Natural killer cell (primary cell): ENCODE measurements around the gene TNNT3. TPM values are rescaled to one million over a fixed set of nuclear protein-coding genes. Genes with fewer than 3 reads are reported as not detected.

Experiments
- ATAC-seq, 3 donors: fragments of 150-1000 bp in 2 of 3; fragments of 200-7000 bp in 1 of 3; cut with Tn5 transposase; 1 replicate in 1 of 3; 2 replicates in 2 of 3; pipeline ENCODE4 v1.10.0; 2021; ENCODE audit warnings: mild to moderate bottlenecking in 2 of 3, moderate library complexity in 2 of 3
- DNase-seq, 2 donors: peaks; one replicate each; pipeline versions ENCODE4 v3.0.0 to v3.0.0-alpha.2; 2013 to 2021; ENCODE audit warnings: mixed read lengths in 1 of 2
- H3K27ac ChIP-seq: one replicate; pipeline ENCODE4 v1.5.1; 2013; ENCODE audit warnings: mild to moderate bottlenecking, low read length
- H3K27me3 ChIP-seq: one replicate; pipeline ENCODE4 v1.6.1; 2013; ENCODE audit warnings: low read length; ENCODE audit not compliant: control insufficient read depth, insufficient read depth
- H3K36me3 ChIP-seq: one replicate; pipeline ENCODE4 v1.6.1; 2013; ENCODE audit warnings: low read length; ENCODE audit not compliant: control insufficient read depth, insufficient read depth
- H3K4me1 ChIP-seq: one replicate; pipeline ENCODE4 v1.6.1; 2013; ENCODE audit warnings: low read length; ENCODE audit not compliant: control insufficient read depth, insufficient read depth
- H3K4me3 ChIP-seq: one replicate; pipeline ENCODE4 v1.5.1; 2013; ENCODE audit warnings: low read length
- H3K9me3 ChIP-seq: one replicate; pipeline ENCODE4 v1.6.1; 2013; ENCODE audit warnings: low read length; ENCODE audit not compliant: control insufficient read depth, insufficient read depth
- H3K27ac Mint-ChIP-seq, 2 donors: one replicate each; pipeline ENCODE4 v1.8.0; 2022; ENCODE audit warnings: mild to moderate bottlenecking in 2 of 2, mixed read lengths in 2 of 2, moderate library complexity in 1 of 2
- H3K27me3 Mint-ChIP-seq, 2 donors: one replicate each; pipeline ENCODE4 v1.8.0; 2022; ENCODE audit warnings: low read depth in 2 of 2, mixed read lengths in 2 of 2
- H3K36me3 Mint-ChIP-seq: one replicate; pipeline ENCODE4 v1.8.0; 2022; ENCODE audit warnings: mixed read lengths
- H3K4me1 Mint-ChIP-seq, 2 donors: one replicate each; pipeline ENCODE4 v1.8.0; 2022; ENCODE audit warnings: mixed read lengths in 2 of 2
- H3K4me3 Mint-ChIP-seq: one replicate; pipeline ENCODE4 v1.8.0; 2022; ENCODE audit warnings: mild to moderate bottlenecking, moderate library complexity, mixed read lengths
- H3K9me3 Mint-ChIP-seq, 2 donors: one replicate each; pipeline ENCODE4 v1.8.0; 2022; ENCODE audit warnings: mixed read lengths in 2 of 2
- WGBS: methylation state at CpG from one replicate; pipeline ENCODE4 v1.1.7; 2013; ENCODE audit warnings: missing lambda C conversion rate; ENCODE audit not compliant: insufficient coverage; 5-methylcytosine and 5-hydroxymethylcytosine counted together
- intact Hi-C: fragments of 100-400 bp; cut with micrococcal nuclease; formaldehyde crosslinking; loops from one replicate; pipeline ENCODE4 v1.14.2; 2022
- total RNA-seq, 4 donors: library from RNA; stranded (reverse); fragments of 120-200 nt in 1 of 4; gene quantifications; one replicate each; pipeline versions ENCODE4 v1.2.3 to v1.2.4, GENCODE V29; 2013 to 2022
- TF ChIP-seq, protein P1 (sequence below): fragments of 200-600 bp; IDR thresholded peaks from one replicate; pipeline ENCODE4 v1.8.0; 2022; ENCODE audit warnings: antibody characterized with exemption

The TNNT3 gene
- total RNA-seq, 3 donors from 2014 or later (not counting 1 experiment from before 2014, with no cell fraction given), result 15.8 to 27.9 (median 26.2) TPM

DNA sequence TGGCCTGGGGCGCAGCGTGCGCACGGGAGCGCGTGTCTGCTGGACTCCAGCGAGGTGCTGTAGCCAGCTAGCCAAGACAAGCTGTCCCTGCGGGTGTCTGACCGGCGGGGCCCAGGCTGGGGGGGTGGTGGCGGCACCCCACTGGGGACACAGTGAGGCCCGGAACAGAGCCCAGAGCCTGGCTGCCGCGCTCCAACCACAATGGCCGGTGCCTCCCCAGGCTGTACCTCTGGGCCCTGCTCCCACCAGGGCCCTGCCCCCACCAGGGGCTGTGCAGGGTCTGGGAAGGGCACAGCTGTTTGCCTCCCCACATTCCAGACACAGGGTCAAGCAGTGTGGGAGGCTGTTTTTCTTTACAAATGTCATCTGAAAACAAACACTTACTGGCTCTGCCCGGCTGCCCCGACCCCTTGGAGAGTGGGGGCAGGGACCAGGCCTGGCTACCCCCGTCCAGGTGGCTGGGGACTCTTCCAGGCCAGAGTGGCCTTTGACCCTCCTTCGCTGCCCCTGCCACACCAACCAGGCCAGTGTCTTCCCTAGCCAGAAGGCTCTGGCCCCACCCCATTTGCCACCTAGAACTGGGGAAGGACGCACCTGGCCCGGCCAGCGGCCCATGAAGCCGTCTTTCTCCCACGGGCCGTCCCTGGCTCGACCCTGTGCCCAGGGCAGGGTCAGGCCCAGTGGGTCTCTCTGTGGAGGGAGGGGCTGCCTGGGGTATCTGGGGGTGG is 63.5 kb downstream of the TNNT3 start:
- H3K9me3 Mint-ChIP-seq, result no peaks in the 10 kb centered on the region
- Histone ChIP-seq H3K27ac (no peak overlapping the region), H3K4me1 (no peaks in the 10 kb centered on the region), H3K9me3 (no peaks in the 10 kb centered on the region), H3K27me3 (no peaks in the 10 kb centered on the region), H3K4me3 (no peak overlapping the region), H3K36me3 (no peaks in the 10 kb centered on the region)
- TF ChIP-seq, protein P1, sequence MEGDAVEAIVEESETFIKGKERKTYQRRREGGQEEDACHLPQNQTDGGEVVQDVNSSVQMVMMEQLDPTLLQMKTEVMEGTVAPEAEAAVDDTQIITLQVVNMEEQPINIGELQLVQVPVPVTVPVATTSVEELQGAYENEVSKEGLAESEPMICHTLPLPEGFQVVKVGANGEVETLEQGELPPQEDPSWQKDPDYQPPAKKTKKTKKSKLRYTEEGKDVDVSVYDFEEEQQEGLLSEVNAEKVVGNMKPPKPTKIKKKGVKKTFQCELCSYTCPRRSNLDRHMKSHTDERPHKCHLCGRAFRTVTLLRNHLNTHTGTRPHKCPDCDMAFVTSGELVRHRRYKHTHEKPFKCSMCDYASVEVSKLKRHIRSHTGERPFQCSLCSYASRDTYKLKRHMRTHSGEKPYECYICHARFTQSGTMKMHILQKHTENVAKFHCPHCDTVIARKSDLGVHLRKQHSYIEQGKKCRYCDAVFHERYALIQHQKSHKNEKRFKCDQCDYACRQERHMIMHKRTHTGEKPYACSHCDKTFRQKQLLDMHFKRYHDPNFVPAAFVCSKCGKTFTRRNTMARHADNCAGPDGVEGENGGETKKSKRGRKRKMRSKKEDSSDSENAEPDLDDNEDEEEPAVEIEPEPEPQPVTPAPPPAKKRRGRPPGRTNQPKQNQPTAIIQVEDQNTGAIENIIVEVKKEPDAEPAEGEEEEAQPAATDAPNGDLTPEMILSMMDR, result no peak
- no peaks in the 10 kb centered on the region for H3K27me3 Mint-ChIP-seq
- ATAC-seq (no peak), DNase-seq (no peak)
- intact Hi-C loops, result no loop called here
- whole genome bisulfite sequencing, result no CpG with 5 or more reads among the region's 26 CpGs
- H3K4me3 Mint-ChIP-seq, result no peak overlapping the region
- no peaks in the 10 kb centered on the region for H3K4me1 Mint-ChIP-seq
- no peak overlapping the region for H3K27ac Mint-ChIP-seq
- H3K36me3 Mint-ChIP-seq, result no peaks in the 10 kb centered on the region

DNA sequence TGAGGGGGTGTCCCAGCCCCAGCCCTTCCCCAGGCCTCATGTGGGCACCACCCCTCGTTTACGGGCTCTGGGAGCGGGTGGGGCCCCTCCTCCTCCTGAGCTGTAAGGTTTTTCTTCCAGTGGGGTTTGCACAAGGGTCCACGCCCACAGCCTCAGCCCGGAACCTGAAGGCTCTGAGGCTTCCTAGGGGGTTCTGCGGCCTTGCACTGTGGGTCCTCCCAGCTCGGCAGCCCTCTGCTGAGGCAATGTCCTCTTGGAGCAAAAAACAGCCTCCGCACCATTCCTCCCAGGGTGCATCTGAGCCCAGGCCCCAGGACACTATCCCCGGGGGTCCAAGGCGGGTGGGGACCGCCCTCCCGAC is 64.1 kb downstream of the TNNT3 start:
- DNase-seq (no peak), ATAC-seq (no peak)
- H3K36me3 ChIP-seq, result no peaks in the 10 kb centered on the region
- no peak overlapping the region for H3K4me3 Mint-ChIP-seq
- no peaks in the 10 kb centered on the region for H3K9me3 Mint-ChIP-seq
- no peaks in the 10 kb centered on the region for H3K4me1 Mint-ChIP-seq
- no peaks in the 10 kb centered on the region for H3K9me3 ChIP-seq
- no peaks in the 10 kb centered on the region for H3K27me3 Mint-ChIP-seq
- H3K27ac Mint-ChIP-seq, result no peak overlapping the region
- H3K4me3 ChIP-seq, result no peak overlapping the region
- H3K36me3 Mint-ChIP-seq, result no peaks in the 10 kb centered on the region
- no peaks in the 10 kb centered on the region for H3K4me1 ChIP-seq
- 88% methylated on average over 8 of the region's 12 CpGs for WGBS
- no peak overlapping the region for H3K27ac ChIP-seq
- TF ChIP-seq, protein P1, result no peak
- no peaks in the 10 kb centered on the region for H3K27me3 ChIP-seq
- intact Hi-C loops, result no loop called here

DNA sequence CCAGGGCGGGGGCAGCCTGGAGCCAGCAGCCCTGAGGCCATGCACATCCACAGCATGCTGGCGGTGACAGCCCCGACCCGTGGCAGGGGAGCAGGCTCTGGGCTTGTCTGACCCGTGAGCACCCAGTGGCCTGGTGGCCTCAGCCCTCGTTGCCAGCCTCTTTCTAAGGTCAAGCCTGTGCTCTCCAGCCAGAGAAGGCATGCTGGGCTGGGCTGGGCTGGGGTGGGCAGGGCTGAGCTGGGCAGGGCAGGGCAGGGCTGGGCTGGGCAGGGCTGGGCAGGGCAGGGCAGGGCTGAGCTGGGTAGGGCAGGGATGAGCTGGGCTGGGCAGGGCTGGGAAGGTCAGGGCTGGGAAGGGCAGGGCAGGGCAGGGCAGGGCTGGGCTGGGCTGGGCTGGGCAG is 67.5 kb downstream of the TNNT3 start:
- ATAC-seq (no peak), DNase-seq (no peak)
- no peak overlapping the region for H3K4me3 Mint-ChIP-seq
- TF ChIP-seq, protein P1, result no peak
- H3K27ac Mint-ChIP-seq, result no peak overlapping the region
- no peaks in the 10 kb centered on the region for H3K36me3 Mint-ChIP-seq
- no peaks in the 10 kb centered on the region for H3K4me1 Mint-ChIP-seq
- H3K4me1 ChIP-seq, result no peaks in the 10 kb centered on the region
- H3K9me3 Mint-ChIP-seq, result no peaks in the 10 kb centered on the region
- H3K27me3 Mint-ChIP-seq, result peaks cover 0 to 2% of the 10 kb centered on the region in 2 donors
- no peak overlapping the region for H3K4me3 ChIP-seq
- no peaks in the 10 kb centered on the region for H3K27me3 ChIP-seq
- intact Hi-C loops, result no loop called here
- no peaks in the 10 kb centered on the region for H3K36me3 ChIP-seq
- WGBS, result no CpG with 5 or more reads among the region's 6 CpGs
- H3K27ac ChIP-seq, result no peak overlapping the region
- H3K9me3 ChIP-seq, result no peaks in the 10 kb centered on the region

DNA sequence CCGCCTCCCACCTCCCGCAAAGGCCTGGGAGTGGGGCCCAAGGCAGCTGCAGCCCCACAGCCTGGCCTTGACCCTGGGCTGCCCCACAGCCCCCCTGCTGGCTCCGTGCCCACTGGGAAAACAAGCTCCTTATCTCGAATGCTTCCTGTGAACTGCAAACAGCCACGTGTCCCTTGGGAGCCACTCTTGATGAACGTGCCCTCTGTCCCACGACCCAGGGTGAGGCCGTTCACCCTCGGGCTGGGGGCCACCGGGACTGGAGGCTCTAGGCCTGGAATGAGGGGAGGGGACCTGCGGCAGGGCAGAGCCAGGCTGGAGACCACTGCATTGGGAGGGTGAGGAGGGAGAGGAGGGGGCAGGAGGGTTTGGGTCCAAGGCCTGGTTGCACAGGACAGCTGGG is 68.7 kb downstream of the TNNT3 start:
- TF ChIP-seq, protein P1, result no peak
- Histone ChIP-seq H3K27me3 (no peaks in the 10 kb centered on the region), H3K36me3 (no peaks in the 10 kb centered on the region), H3K9me3 (no peaks in the 10 kb centered on the region), H3K4me3 (no peak overlapping the region), H3K27ac (no peak overlapping the region), H3K4me1 (no peaks in the 10 kb centered on the region)
- H3K27me3 Mint-ChIP-seq, result peaks cover 0 to 2% of the 10 kb centered on the region in 2 donors
- H3K9me3 Mint-ChIP-seq, result no peaks in the 10 kb centered on the region
- H3K36me3 Mint-ChIP-seq, result no peaks in the 10 kb centered on the region
- ATAC-seq (no peak), DNase-seq (no peak)
- intact Hi-C loops, result no loop called here
- no peak overlapping the region for H3K27ac Mint-ChIP-seq
- no CpG with 5 or more reads among the region's 11 CpGs for WGBS
- H3K4me3 Mint-ChIP-seq, result no peak overlapping the region
- H3K4me1 Mint-ChIP-seq, result no peaks in the 10 kb centered on the region
